ENCODE measurements around the gene ERGIC1.

Gene ERGIC1

GRCh38 chr5:172898218-172898842, 64.3 kb downstream of the ERGIC1 start:
- Histone ChIP-seq H3K36me3 (ENCODE audit: insufficient read depth, low read length) (peaks cover 55% of the 10 kb centered on the region; the same call in 1 of the 2 replicates), H3F3A (ENCODE audit: low read depth) (no peaks in the 10 kb centered on the region)

DNA sequence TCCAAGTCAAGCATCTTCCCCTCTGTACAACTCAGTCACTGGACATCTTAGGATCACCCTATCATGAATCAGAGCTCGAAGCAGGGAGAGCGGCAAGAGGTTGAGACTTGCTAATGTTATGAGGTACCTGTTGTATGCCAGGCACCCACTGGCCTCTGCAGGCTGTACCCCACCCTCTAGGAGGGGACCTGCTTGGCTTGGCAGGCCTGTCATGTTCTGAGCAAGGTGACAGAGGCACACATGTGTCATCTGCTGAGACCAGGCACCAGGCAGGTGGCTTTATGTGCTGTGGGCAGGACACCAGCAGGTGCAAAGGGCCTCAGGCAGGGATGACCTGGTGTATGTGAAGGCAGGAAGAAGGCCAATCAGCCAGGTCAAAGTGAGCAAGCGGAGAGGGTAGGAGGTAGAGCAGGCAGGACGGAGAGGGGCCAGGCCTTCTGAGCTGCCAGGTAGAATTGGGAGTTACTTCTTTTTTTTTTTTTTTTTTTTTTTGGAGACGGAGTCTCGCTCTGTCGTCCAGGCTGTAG, 64.9 kb downstream of the ERGIC1 start:
- H3K4me1 ChIP-seq (ENCODE audit: insufficient read depth, low read length, poor library complexity, severe bottlenecking): no peaks in the 10 kb centered on the region
- H4K20me1 ChIP-seq (ENCODE audit: insufficient read depth, low read length, poor library complexity, severe bottlenecking): no peaks in the 10 kb centered on the region
- no peak overlapping the region for H3K4me2 ChIP-seq (ENCODE audit: low read depth, low read length, poor library complexity, severe bottlenecking)
- no peaks in the 10 kb centered on the region for H3K27me3 ChIP-seq (ENCODE audit: insufficient read depth, low read length, poor library complexity, severe bottlenecking)
- H3K9ac ChIP-seq (ENCODE audit: low read depth, low read length, poor library complexity, severe bottlenecking): no peak overlapping the region
- H3K36me3 ChIP-seq (ENCODE audit: insufficient read depth, low read length): peaks cover 60% of the 10 kb centered on the region; the same call in 1 of the 2 replicates
- no peak for TF ChIP-seq CTCF (conservative IDR thresholded peaks at IDR 0.05; ENCODE audit: low read length)
- no peak for TF ChIP-seq EZH2phosphoT487 (IDR thresholded peaks at IDR 0.05; ENCODE audit: borderline replicate concordance)
- H3F3A ChIP-seq (ENCODE audit: low read depth): no peaks in the 10 kb centered on the region
- no peak overlapping the region for H3K4me3 ChIP-seq (ENCODE audit: low read length, poor library complexity, severe bottlenecking)
- H2AFZ ChIP-seq (ENCODE audit: low read length): no peak overlapping the region
- no peaks in the 10 kb centered on the region for H3K9me2 ChIP-seq (replicated peaks; ENCODE audit: low read depth, low read length)
- H3K79me2 ChIP-seq (ENCODE audit: insufficient read depth, low read length): no peaks in the 10 kb centered on the region
- H3K9me3 ChIP-seq (ENCODE audit: insufficient read depth, low read depth, low read length): no peaks in the 10 kb centered on the region

More at GRCh38 chr5:172898218-172898842, 64.3 kb downstream of the ERGIC1 start:
- Histone ChIP-seq H3K9me2 (replicated peaks; ENCODE audit: low read depth, low read length) (no peaks in the 10 kb centered on the region), H3K27me3 (ENCODE audit: insufficient read depth, low read length, poor library complexity, severe bottlenecking) (no peaks in the 10 kb centered on the region), H3K9ac (ENCODE audit: low read depth, low read length, poor library complexity, severe bottlenecking) (no peak overlapping the region), H3K79me2 (ENCODE audit: insufficient read depth, low read length) (no peaks in the 10 kb centered on the region), H3K4me3 (ENCODE audit: low read length, poor library complexity, severe bottlenecking) (no peak overlapping the region), H3K4me1 (ENCODE audit: insufficient read depth, low read length, poor library complexity, severe bottlenecking) (no peaks in the 10 kb centered on the region), H2AFZ (ENCODE audit: low read length) (no peak overlapping the region), H3K9me3 (ENCODE audit: insufficient read depth, low read depth, low read length) (no peaks in the 10 kb centered on the region), H3K4me2 (ENCODE audit: low read depth, low read length, poor library complexity, severe bottlenecking) (no peak overlapping the region), H4K20me1 (ENCODE audit: insufficient read depth, low read length, poor library complexity, severe bottlenecking) (no peaks in the 10 kb centered on the region)
- TF ChIP-seq CTCF (conservative IDR thresholded peaks at IDR 0.05; ENCODE audit: low read length) (no peak), EZH2phosphoT487 (IDR thresholded peaks at IDR 0.05; ENCODE audit: borderline replicate concordance) (no peak)

GRCh38 chr5:172899436-172899835, 65.4 kb downstream of the ERGIC1 start:
- Histone ChIP-seq H3K4me2 (ENCODE audit: low read depth, low read length, poor library complexity, severe bottlenecking) (no peak overlapping the region), H3K79me2 (ENCODE audit: insufficient read depth, low read length) (no peaks in the 10 kb centered on the region), H3K27me3 (ENCODE audit: insufficient read depth, low read length, poor library complexity, severe bottlenecking) (no peaks in the 10 kb centered on the region), H2AFZ (ENCODE audit: low read length) (no peak overlapping the region), H3K36me3 (ENCODE audit: insufficient read depth, low read length) (peaks cover 62% of the 10 kb centered on the region; the same call in 1 of the 2 replicates), H3K9ac (ENCODE audit: low read depth, low read length, poor library complexity, severe bottlenecking) (no peak overlapping the region), H3F3A (ENCODE audit: low read depth) (no peaks in the 10 kb centered on the region), H3K9me2 (replicated peaks; ENCODE audit: low read depth, low read length) (no peaks in the 10 kb centered on the region), H4K20me1 (ENCODE audit: insufficient read depth, low read length, poor library complexity, severe bottlenecking) (no peaks in the 10 kb centered on the region), H3K4me1 (ENCODE audit: insufficient read depth, low read length, poor library complexity, severe bottlenecking) (no peaks in the 10 kb centered on the region), H3K4me3 (ENCODE audit: low read length, poor library complexity, severe bottlenecking) (no peak overlapping the region), H3K9me3 (ENCODE audit: insufficient read depth, low read depth, low read length) (no peaks in the 10 kb centered on the region)
- TF ChIP-seq EZH2phosphoT487 (IDR thresholded peaks at IDR 0.05; ENCODE audit: borderline replicate concordance) (no peak), CTCF (conservative IDR thresholded peaks at IDR 0.05; ENCODE audit: low read length) (no peak)
